HepG2 (cell line): ENCODE data around the gene TAS2R60.

Source experiments
- BHLHE40 ChIP-seq: IDR thresholded peaks from 2 replicates; pipeline ENCODE4 v1.6.1; 2011; ENCODE audit warnings: low read length, improper control_type of control experiment
- KLF12 ChIP-seq: sonication (generic); formaldehyde crosslinking; IDR thresholded peaks from 2 replicates; pipeline ENCODE4 v1.4.0; 2020; ENCODE audit warnings: missing genetic modification reagents, borderline replicate concordance
- SSRP1 ChIP-seq: IDR thresholded peaks from 2 replicates; pipeline ENCODE4 v1.6.1; 2016; ENCODE audit warnings: control low read depth

GRCh38 chr7:143444785-143445184, 1.5 kb downstream of the TAS2R60 start:
- no peak for TF ChIP-seq SSRP1 (CRISPR knock-in tag)
- TF ChIP-seq BHLHE40: no peak
- TF ChIP-seq KLF12: no peak
